Activated naive CD8-positive, alpha-beta T cell treated with anti-CD3 and anti-CD28 coated beads, Interleukin-2, amount 50 U/mL, for 24 hours (primary cell): Measurements from ENCODE around the gene TEX48.

Experiments used
- ATAC-seq: fragments of 150-1000 bp; cut with Tn5 transposase; one replicate; pipeline ENCODE4 v1.10.0; 2021
- DNase-seq: peaks from one replicate; pipeline ENCODE4 v3.0.0; 2021
- H3K27ac Mint-ChIP-seq: one replicate; pipeline ENCODE4 v1.8.0; 2021; ENCODE audit warnings: mild to moderate bottlenecking, mixed read lengths
- H3K27me3 Mint-ChIP-seq: one replicate; pipeline ENCODE4 v1.8.0; 2021; ENCODE audit warnings: mixed read lengths
- H3K36me3 Mint-ChIP-seq: one replicate; pipeline ENCODE4 v1.8.0; 2021; ENCODE audit warnings: low read depth, mixed read lengths
- H3K4me1 Mint-ChIP-seq: one replicate; pipeline ENCODE4 v1.8.0; 2021; ENCODE audit warnings: mixed read lengths
- H3K4me3 Mint-ChIP-seq: one replicate; pipeline ENCODE4 v1.8.0; 2021; ENCODE audit warnings: mild to moderate bottlenecking, moderate library complexity, mixed read lengths
- H3K9me3 Mint-ChIP-seq: one replicate; pipeline ENCODE4 v1.8.0; 2021; ENCODE audit warnings: mixed read lengths

TEX48 gene

GRCh38 chr9:114681594-114682332 is at the start of gene TEX48:
Gene TEX48, minus strand, starts transcription at chr9:114682192. Its CDS starts 10,469 bp downstream, at chr9:114671723.
- Mint-ChIP-seq H3K4me3 (peak within 1 kb of the TSS; percentile 32), H3K27ac (peak within 1 kb of the TSS; percentile 87), H3K9me3 (peaks cover 5% of the 10 kb centered on the region), H3K4me1 (peaks cover 72% of the 10 kb centered on the region), H3K36me3 (peaks cover 11% of the 10 kb centered on the region), H3K27me3 (peaks cover 7% of the 10 kb centered on the region)
- ATAC-seq: peak; percentile 92
- peak; percentile 84 for DNase-seq

- Mint-ChIP-seq H3K27me3 (no peaks in the 10 kb centered on the region), H3K27ac (no peak overlapping the region), H3K4me3 (no peak overlapping the region), H3K36me3 (no peaks in the 10 kb centered on the region), H3K4me1 (peaks cover 32% of the 10 kb centered on the region), H3K9me3 (peaks cover 7% of the 10 kb centered on the region)
- no peak for DNase-seq
- ATAC-seq: no peak
These were observed 49.7 kb upstream of the TEX48 start for GRCh38 chr9:114731701-114732100.

GRCh38 chr9:114729706-114730105 is 47.7 kb upstream of the TEX48 start:
- Mint-ChIP-seq H3K4me1 (peaks cover 33% of the 10 kb centered on the region), H3K27me3 (no peaks in the 10 kb centered on the region), H3K9me3 (peaks cover 7% of the 10 kb centered on the region), H3K27ac (no peak overlapping the region), H3K4me3 (no peak overlapping the region), H3K36me3 (no peaks in the 10 kb centered on the region)
- DNase-seq (no peak), ATAC-seq (no peak)

GRCh38 chr9:114725930-114726329 is 43.9 kb upstream of the TEX48 start:
- H3K4me3 Mint-ChIP-seq: no peak overlapping the region
- ATAC-seq: no peak
- DNase-seq: no peak
- H3K27ac Mint-ChIP-seq: no peak overlapping the region
- peaks cover 43% of the 10 kb centered on the region for H3K4me1 Mint-ChIP-seq
- H3K27me3 Mint-ChIP-seq: peaks cover 7% of the 10 kb centered on the region
- H3K9me3 Mint-ChIP-seq: peaks cover 10% of the 10 kb centered on the region
- H3K36me3 Mint-ChIP-seq: peaks cover 7% of the 10 kb centered on the region

GRCh38 chr9:114724744-114725143 is 42.8 kb upstream of the TEX48 start:
- no peak overlapping the region for H3K4me3 Mint-ChIP-seq
- DNase-seq: no peak
- H3K36me3 Mint-ChIP-seq: peaks cover 8% of the 10 kb centered on the region
- H3K27ac Mint-ChIP-seq: no peak overlapping the region
- peaks cover 7% of the 10 kb centered on the region for H3K27me3 Mint-ChIP-seq
- H3K9me3 Mint-ChIP-seq: peaks cover 10% of the 10 kb centered on the region
- ATAC-seq: no peak
- H3K4me1 Mint-ChIP-seq: peaks cover 52% of the 10 kb centered on the region

GRCh38 chr9:114723931-114724330 is 41.9 kb upstream of the TEX48 start:
- no peak for ATAC-seq
- Mint-ChIP-seq H3K9me3 (peaks cover 14% of the 10 kb centered on the region), H3K36me3 (peaks cover 11% of the 10 kb centered on the region), H3K4me1 (peaks cover 60% of the 10 kb centered on the region), H3K4me3 (no peak overlapping the region), H3K27ac (no peak overlapping the region), H3K27me3 (peaks cover 7% of the 10 kb centered on the region)
- DNase-seq: no peak

- no peak overlapping the region for H3K27ac Mint-ChIP-seq
- peaks cover 14% of the 10 kb centered on the region for H3K9me3 Mint-ChIP-seq
- peaks cover 7% of the 10 kb centered on the region for H3K27me3 Mint-ChIP-seq
- no peak overlapping the region for H3K4me3 Mint-ChIP-seq
- peaks cover 13% of the 10 kb centered on the region for H3K36me3 Mint-ChIP-seq
- peaks cover 64% of the 10 kb centered on the region for H3K4me1 Mint-ChIP-seq
- ATAC-seq (no peak), DNase-seq (no peak)
These were observed 41.1 kb upstream of the TEX48 start for GRCh38 chr9:114722937-114723620.

GRCh38 chr9:114722081-114722621 is 40.2 kb upstream of the TEX48 start:
- DNase-seq (no peak), ATAC-seq (no peak)
- Mint-ChIP-seq H3K27me3 (peaks cover 7% of the 10 kb centered on the region), H3K36me3 (peaks cover 14% of the 10 kb centered on the region), H3K4me3 (no peak overlapping the region), H3K9me3 (peaks cover 17% of the 10 kb centered on the region), H3K4me1 (peaks cover 73% of the 10 kb centered on the region), H3K27ac (no peak overlapping the region)

GRCh38 chr9:114721491-114722079 is 39.6 kb upstream of the TEX48 start:
- Mint-ChIP-seq H3K9me3 (peaks cover 17% of the 10 kb centered on the region), H3K36me3 (peaks cover 14% of the 10 kb centered on the region), H3K27ac (peak overlapping the region; percentile 83), H3K4me1 (peaks cover 78% of the 10 kb centered on the region), H3K27me3 (peaks cover 7% of the 10 kb centered on the region), H3K4me3 (no peak overlapping the region)
- DNase-seq: no peak
- ATAC-seq: no peak

GRCh38 chr9:114720086-114720676 is 38.2 kb upstream of the TEX48 start:
- H3K4me3 Mint-ChIP-seq: no peak overlapping the region
- peaks cover 17% of the 10 kb centered on the region for H3K9me3 Mint-ChIP-seq
- DNase-seq (no peak), ATAC-seq (no peak)
- H3K36me3 Mint-ChIP-seq: peaks cover 14% of the 10 kb centered on the region
- H3K4me1 Mint-ChIP-seq: peaks cover 69% of the 10 kb centered on the region
- peak overlapping the region; percentile 93 for H3K27ac Mint-ChIP-seq
- H3K27me3 Mint-ChIP-seq: peaks cover 7% of the 10 kb centered on the region

GRCh38 chr9:114719290-114719689 is 37.3 kb upstream of the TEX48 start:
- no peak for DNase-seq

GRCh38 chr9:114718801-114719221 is 36.8 kb upstream of the TEX48 start:
- peak overlapping the region; percentile 61 for H3K4me3 Mint-ChIP-seq
- ATAC-seq (peak; percentile 97), DNase-seq (peak; percentile 84)
- peaks cover 64% of the 10 kb centered on the region for H3K4me1 Mint-ChIP-seq
- peak overlapping the region; percentile 93 for H3K27ac Mint-ChIP-seq
- H3K36me3 Mint-ChIP-seq: peaks cover 14% of the 10 kb centered on the region
- peaks cover 7% of the 10 kb centered on the region for H3K27me3 Mint-ChIP-seq
- peaks cover 17% of the 10 kb centered on the region for H3K9me3 Mint-ChIP-seq

More at GRCh38 chr9:114719290-114719689, 37.3 kb upstream of the TEX48 start:
- peaks cover 17% of the 10 kb centered on the region for H3K9me3 Mint-ChIP-seq
- peaks cover 14% of the 10 kb centered on the region for H3K36me3 Mint-ChIP-seq
- H3K27me3 Mint-ChIP-seq: peaks cover 7% of the 10 kb centered on the region
- peaks cover 64% of the 10 kb centered on the region for H3K4me1 Mint-ChIP-seq
- peak overlapping the region; percentile 93 for H3K27ac Mint-ChIP-seq
- ATAC-seq: peak; percentile 1
- peak overlapping the region; percentile 61 for H3K4me3 Mint-ChIP-seq

GRCh38 chr9:114717908-114718486 is 36.0 kb upstream of the TEX48 start:
- Mint-ChIP-seq H3K4me3 (no peak overlapping the region), H3K36me3 (peaks cover 14% of the 10 kb centered on the region), H3K9me3 (peaks cover 17% of the 10 kb centered on the region), H3K27me3 (peaks cover 7% of the 10 kb centered on the region), H3K4me1 (peaks cover 59% of the 10 kb centered on the region), H3K27ac (peak overlapping the region; percentile 93)
- ATAC-seq (no peak), DNase-seq (no peak)

- DNase-seq: no peak
- ATAC-seq: peak; percentile 91
- no peaks in the 10 kb centered on the region for H3K9me3 Mint-ChIP-seq
- H3K36me3 Mint-ChIP-seq: no peaks in the 10 kb centered on the region
- H3K4me1 Mint-ChIP-seq: peaks cover 41% of the 10 kb centered on the region
- no peak overlapping the region for H3K27ac Mint-ChIP-seq
- H3K27me3 Mint-ChIP-seq: peaks cover 9% of the 10 kb centered on the region
- no peak overlapping the region for H3K4me3 Mint-ChIP-seq
These were observed 27.6 kb upstream of the TEX48 start for GRCh38 chr9:114709636-114710035.
